Fibroblast of lung (primary cell): Measurements from ENCODE around the gene PRKAB1. TPM values are rescaled to one million over a fixed set of nuclear protein-coding genes. Genes with fewer than 3 reads are reported as not detected.

Source experiments
- DNase-seq, 2 donors: peaks; one replicate each; pipeline versions ENCODE4 v3.0.0 to v3.0.0-alpha.2; 2010; ENCODE audit warnings: low read depth in 2 of 2
- H2AFZ ChIP-seq: 2 replicates; pipeline ENCODE4 v1.5.1; 2012; ENCODE audit warnings: low read length, control low read depth, inconsistent platforms
- H3K27ac ChIP-seq: 2 replicates; pipeline ENCODE4 v1.5.1; 2011; ENCODE audit warnings: low read length, control low read depth; ENCODE audit not compliant: insufficient read depth
- H3K27me3 ChIP-seq: 2 replicates; pipeline ENCODE4 v1.5.1; 2011; ENCODE audit warnings: mild to moderate bottlenecking, low read length; ENCODE audit not compliant: control insufficient read depth, insufficient read depth
- H3K36me3 ChIP-seq: 2 replicates; pipeline ENCODE4 v1.5.1; 2011; ENCODE audit warnings: low read length; ENCODE audit not compliant: control insufficient read depth, insufficient read depth
- H3K4me1 ChIP-seq: 2 replicates; pipeline ENCODE4 v1.5.1; 2011; ENCODE audit warnings: low read length; ENCODE audit not compliant: control insufficient read depth, insufficient read depth; ENCODE audit errors: extremely low read depth
- H3K4me2 ChIP-seq: 2 replicates; pipeline ENCODE4 v1.5.1; 2011; ENCODE audit warnings: low read length, control low read depth; ENCODE audit not compliant: insufficient read depth; ENCODE audit errors: extremely low read depth
- H3K4me3 ChIP-seq, 4 experiments: fragments of 200-600 bp in 1 of 4; sonication (generic) in 1 of 4; replicated peaks in 1 of 4; 2 replicates each; pipeline ENCODE4 v1.5.1; 2011 to 2016; ENCODE audit warnings: low read length in 4 of 4, low read depth in 3 of 4, mild to moderate bottlenecking in 3 of 4, control low read depth in 2 of 4, inconsistent platforms in 1 of 4, mixed read lengths in 1 of 4; ENCODE audit not compliant: insufficient read depth in 1 of 4; ENCODE audit errors: control extremely low read depth in 1 of 4
- H3K79me2 ChIP-seq: 2 replicates; pipeline ENCODE4 v1.5.1; 2012; ENCODE audit warnings: mild to moderate bottlenecking, low read length, inconsistent platforms; ENCODE audit not compliant: control insufficient read depth, insufficient read depth
- H3K9ac ChIP-seq: 2 replicates; pipeline ENCODE4 v1.5.1; 2011; ENCODE audit warnings: mild to moderate bottlenecking, low read length, control low read depth; ENCODE audit not compliant: insufficient read depth
- H3K9me3 ChIP-seq: 2 replicates; pipeline ENCODE4 v1.5.1; 2012; ENCODE audit warnings: low read depth, low read length; ENCODE audit not compliant: control insufficient read depth, insufficient read depth
- H4K20me1 ChIP-seq: 2 replicates; pipeline ENCODE4 v1.5.1; 2011; ENCODE audit warnings: low read length; ENCODE audit not compliant: control insufficient read depth, insufficient read depth; ENCODE audit errors: extremely low read depth
- CTCF ChIP-seq, 2 donors: IDR thresholded peaks in 1 of 2; conservative IDR thresholded peaks in 1 of 2; 1 replicate in 1 of 2; 2 replicates in 1 of 2; pipeline ENCODE4 v1.5.1; 2011 to 2012; ENCODE audit warnings: low read length in 2 of 2, control low read depth in 1 of 2, inconsistent platforms in 1 of 2, low read depth in 1 of 2, mild to moderate bottlenecking in 1 of 2
- EZH2 ChIP-seq: IDR thresholded peaks from 2 replicates; pipeline ENCODE4 v1.5.1; 2012; ENCODE audit warnings: low read length, control low read depth, mild to moderate bottlenecking; ENCODE audit errors: missing control alignments
- polyA plus RNA-seq, 2 donors: library from polyadenylated mRNA; depleted of rRNA in 1 of 2; stranded (reverse) in 1 of 2; unstranded in 1 of 2; fragments of >200 nt; gene quantifications; 2 replicates each; pipeline ENCODE4 v1.2.1, GENCODE V29; 2011 to 2012; ENCODE audit warnings: missing spikeins in 1 of 2
- total RNA-seq: library from RNA; depleted of rRNA; stranded (reverse); fragments of >200 nt; gene quantifications from 2 replicates; pipeline ENCODE4 v1.2.1, GENCODE V29; 2014

PRKAB1 gene
- total and polyA plus RNA-seq, 2 donors (not counting 1 experiment from before 2014, with no cell fraction given) = 17.0 to 23.8 TPM

DNA sequence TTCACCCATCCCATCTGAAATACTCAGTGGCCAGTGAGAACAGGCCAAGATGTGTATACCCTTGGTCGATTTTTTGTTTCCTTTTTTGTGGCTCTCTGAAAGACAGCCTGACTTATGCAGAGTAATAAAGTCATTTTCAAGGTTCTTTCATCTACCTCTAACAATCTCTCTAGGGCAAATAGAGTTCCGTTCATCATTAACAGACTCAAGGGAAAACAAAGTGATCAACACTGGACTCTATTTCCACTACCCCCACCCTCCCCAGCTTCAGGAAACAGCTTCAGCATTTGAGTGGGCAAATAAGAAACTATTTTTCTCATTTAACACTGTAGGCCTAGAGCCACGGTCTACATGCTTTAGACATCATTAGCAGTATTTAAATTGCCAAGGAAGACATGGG lies 15.9 kb downstream of the PRKAB1 start:
- TF ChIP-seq EZH2 = no peak
- TF ChIP-seq CTCF (conservative IDR thresholded peaks at IDR 0.05 in 1 of 2, IDR thresholded peaks at IDR 0.05 in 1 of 2; ENCODE audit: low read depth in 1 of 2, low read length in 2 of 2) = no peak
- Histone ChIP-seq H3K79me2 (no peaks in the 10 kb centered on the region), H3K27ac (no peak overlapping the region), H3K4me3 (no peak overlapping the region), H3K9ac (no peak overlapping the region), H3K36me3 (peaks cover 19% of the 10 kb centered on the region), H2AFZ (no peak overlapping the region), H3K27me3 (no peaks in the 10 kb centered on the region), H4K20me1 (no peaks in the 10 kb centered on the region), H3K9me3 (no peaks in the 10 kb centered on the region), H3K4me1 (no peaks in the 10 kb centered on the region), H3K4me2 (no peak overlapping the region)
- DNase-seq = no peak

DNA sequence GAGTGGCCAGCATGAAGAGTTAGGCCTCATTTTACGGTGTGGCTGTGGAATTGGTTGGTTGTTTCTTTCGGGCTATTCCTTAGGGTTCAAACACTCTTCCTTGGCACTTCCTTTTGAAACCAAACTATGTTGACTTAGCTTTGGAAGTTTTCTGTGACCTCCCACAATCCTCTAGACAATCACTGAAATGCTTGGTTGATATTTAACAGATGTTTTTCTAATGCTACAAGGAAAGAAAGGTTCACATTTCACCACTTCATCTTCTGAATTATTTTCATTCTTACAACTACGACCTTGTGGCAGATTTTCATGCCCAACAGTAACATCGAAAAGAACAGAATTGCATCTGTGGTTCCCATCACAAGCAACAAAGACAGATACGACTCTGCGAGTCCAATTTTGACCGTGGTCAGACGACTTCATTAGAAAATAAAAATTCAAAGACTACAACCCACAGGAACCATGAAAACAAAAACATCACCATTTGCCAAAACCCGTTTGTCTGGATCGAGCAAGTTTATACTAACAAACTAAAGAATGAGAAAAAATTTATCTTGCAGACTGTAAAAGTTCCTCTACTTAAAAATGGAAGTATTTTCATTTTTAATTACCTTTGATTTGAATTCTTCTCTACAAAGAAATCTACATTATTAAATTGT lies 16.9 kb downstream of the PRKAB1 start:
- H3K4me3 ChIP-seq = no peak overlapping the region
- peak in 1 of 2 donors; percentile 36 for DNase-seq

DNA sequence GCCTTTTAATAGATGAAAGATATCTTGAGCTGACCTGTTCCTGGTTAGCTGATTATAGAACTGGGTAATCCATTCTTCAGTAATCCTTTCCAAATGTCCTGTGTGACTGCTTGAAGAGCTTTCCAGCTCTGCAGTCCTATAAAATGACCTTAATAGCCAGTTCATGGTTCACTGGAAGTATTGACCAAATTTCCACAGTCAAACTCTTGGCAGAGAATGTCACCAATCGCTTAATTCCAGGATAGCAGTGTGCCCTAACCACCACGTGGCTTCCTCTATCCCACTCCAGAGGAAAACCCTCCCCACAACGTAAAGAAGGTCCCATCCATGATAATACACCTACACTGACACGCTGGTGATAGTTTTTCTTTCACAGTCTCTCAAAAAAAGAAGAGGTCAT lies 17.4 kb downstream of the PRKAB1 start:
- Histone ChIP-seq H3K9me3 (no peaks in the 10 kb centered on the region), H3K9ac (no peak overlapping the region), H3K4me1 (no peaks in the 10 kb centered on the region), H3K4me2 (no peak overlapping the region), H2AFZ (no peak overlapping the region), H3K27me3 (no peaks in the 10 kb centered on the region), H3K4me3 (no peak overlapping the region), H3K27ac (no peak overlapping the region), H3K79me2 (no peaks in the 10 kb centered on the region), H3K36me3 (peaks cover 15% of the 10 kb centered on the region), H4K20me1 (no peaks in the 10 kb centered on the region)
- TF ChIP-seq CTCF (conservative IDR thresholded peaks at IDR 0.05 in 1 of 2, IDR thresholded peaks at IDR 0.05 in 1 of 2; ENCODE audit: low read depth in 1 of 2, low read length in 2 of 2) (no peak), EZH2 (no peak)
- DNase-seq = no peak

More for the DNA sequence above, 16.9 kb downstream of the PRKAB1 start:
- no peaks in the 10 kb centered on the region for H3K27me3 ChIP-seq
- H3K9ac ChIP-seq = no peak overlapping the region
- H3K36me3 ChIP-seq = peaks cover 18% of the 10 kb centered on the region
- no peaks in the 10 kb centered on the region for H4K20me1 ChIP-seq
- H3K79me2 ChIP-seq = no peaks in the 10 kb centered on the region
- no peak overlapping the region for H3K27ac ChIP-seq
- TF ChIP-seq EZH2 (no peak), CTCF (conservative IDR thresholded peaks at IDR 0.05 in 1 of 2, IDR thresholded peaks at IDR 0.05 in 1 of 2; ENCODE audit: low read depth in 1 of 2, low read length in 2 of 2) (no peak)
- peak overlapping the region; percentile 27 for H2AFZ ChIP-seq
- H3K9me3 ChIP-seq = no peaks in the 10 kb centered on the region
- no peak overlapping the region for H3K4me2 ChIP-seq
- no peaks in the 10 kb centered on the region for H3K4me1 ChIP-seq
